ENCODE measurements around the gene PRRT1.

GRCh38 chr6:32198866-32199265 lies 47.1 kb upstream of the PRRT1 start:
- TF ChIP-seq CTCF (IDR thresholded peaks at IDR 0.05 in 8 of 11, conservative IDR thresholded peaks at IDR 0.05 in 3 of 11) (no peak), POLR2A (IDR thresholded peaks at IDR 0.05) (no peak)

Measured in spleen (tissue), 7 donors.